Keratinocyte (primary cell): Measurements from ENCODE around the gene ZBP1. TPM values are rescaled to one million over a fixed set of nuclear protein-coding genes. Genes with fewer than 3 reads are reported as not detected.

Source experiments
- DNase-seq: peaks from one replicate; pipeline ENCODE4 v3.0.0-alpha.2; 2011; ENCODE audit warnings: low read depth, missing footprints, low spot score
- FAIRE-seq: peaks from 2 replicates; lab custom pipeline; 2011; peaks lifted over from hg19 to GRCh38; lab: Jason Lieb, UNC
- H2AFZ ChIP-seq: 2 replicates; pipeline ENCODE4 v1.6.0; 2012; ENCODE audit warnings: low read length, control low read depth, inconsistent platforms; ENCODE audit not compliant: control insufficient read depth
- H3K27ac ChIP-seq: 2 replicates; pipeline ENCODE4 v1.5.1; 2011; ENCODE audit warnings: low read length; ENCODE audit not compliant: control insufficient read depth, insufficient read depth
- H3K27me3 ChIP-seq: 3 replicates; pipeline ENCODE4 v1.6.0; 2011; ENCODE audit warnings: low read length; ENCODE audit not compliant: control insufficient read depth, insufficient read depth; ENCODE audit errors: extremely low read depth
- H3K36me3 ChIP-seq, 2 experiments: 2 replicates in 1 of 2; 3 replicates in 1 of 2; pipeline ENCODE4 v1.5.1; 2011; ENCODE audit warnings: low read length in 2 of 2, mild to moderate bottlenecking in 1 of 2; ENCODE audit not compliant: control insufficient read depth in 2 of 2, insufficient read depth in 2 of 2; ENCODE audit errors: extremely low read depth in 1 of 2
- H3K4me1 ChIP-seq: 3 replicates; pipeline ENCODE4 v1.5.1; 2011; ENCODE audit warnings: low read length; ENCODE audit not compliant: control insufficient read depth, insufficient read depth; ENCODE audit errors: extremely low read depth
- H3K4me2 ChIP-seq: 3 replicates; pipeline ENCODE4 v1.6.0; 2011; ENCODE audit warnings: low read depth, low read length; ENCODE audit not compliant: control insufficient read depth, insufficient read depth; ENCODE audit errors: extremely low read depth
- H3K4me3 ChIP-seq, 3 experiments: fragments of 200-600 bp in 1 of 3; sonication (generic) in 1 of 3; 2 replicates in 2 of 3; 3 replicates in 1 of 3; pipeline ENCODE4 v1.5.1; 2011 to 2016; ENCODE audit warnings: low read length in 3 of 3, mild to moderate bottlenecking in 3 of 3, control low read depth in 2 of 3, inconsistent platforms in 1 of 3, low read depth in 1 of 3, mixed read lengths in 1 of 3, mixed run types in 1 of 3, moderate library complexity in 1 of 3; ENCODE audit not compliant: control insufficient read depth in 2 of 3, insufficient read depth in 2 of 3; ENCODE audit errors: extremely low read depth in 1 of 3
- H3K79me2 ChIP-seq: 2 replicates; pipeline ENCODE4 v1.6.0; 2012; ENCODE audit warnings: low read length; ENCODE audit not compliant: control insufficient read depth, insufficient read depth
- H3K9ac ChIP-seq: 3 replicates; pipeline ENCODE4 v1.6.0; 2011; ENCODE audit warnings: low read length; ENCODE audit not compliant: control insufficient read depth, insufficient read depth; ENCODE audit errors: extremely low read depth
- H3K9me1 ChIP-seq: 3 replicates; pipeline ENCODE4 v1.6.0; 2011; ENCODE audit warnings: low read length; ENCODE audit not compliant: control insufficient read depth, insufficient read depth; ENCODE audit errors: extremely low read depth
- H3K9me3 ChIP-seq: 2 replicates; pipeline ENCODE4 v1.5.1; 2012; ENCODE audit warnings: low read depth, low read length; ENCODE audit not compliant: control insufficient read depth
- H4K20me1 ChIP-seq: 3 replicates; pipeline ENCODE4 v1.6.0; 2011; ENCODE audit warnings: low read length; ENCODE audit not compliant: control insufficient read depth, insufficient read depth; ENCODE audit errors: extremely low read depth
- EZH2 ChIP-seq: IDR thresholded peaks from one replicate; pipeline ENCODE4 v1.6.1; 2012; ENCODE audit warnings: inconsistent platforms, mild to moderate bottlenecking, low read length, moderate library complexity
- dilution Hi-C: fragments of 300-500 bp; cut with MboI; formaldehyde crosslinking; loops from one replicate; pipeline ENCODE4 v1.7.0; 2020; ENCODE audit warnings: low sequenced_read_pairs; ENCODE audit not compliant: extremely low pct_ligation_motif_present
- polyA plus RNA-seq, 5 experiments: library from polyadenylated mRNA; depleted of rRNA in 3 of 5; stranded (reverse) in 3 of 5; stranded (forward) in 1 of 5; unstranded in 1 of 5; fragments of >200 nt; gene quantifications; 1 replicate in 1 of 5; 2 replicates in 3 of 5; 3 replicates in 1 of 5; pipeline versions ENCODE4 v1.2.1 to v1.2.3, GENCODE V29; 2011 to 2012; ENCODE audit warnings: missing spikeins in 2 of 5, low read depth in 1 of 5, low replicate concordance in 1 of 5
- TF ChIP-seq, protein P1 (sequence below), 3 experiments: IDR thresholded peaks in 1 of 3; conservative IDR thresholded peaks in 1 of 3; optimal IDR thresholded peaks in 1 of 3; 2 replicates in 2 of 3; 3 replicates in 1 of 3; pipeline versions ENCODE3 to v1.5.1; 2011; ENCODE audit warnings: low read length in 3 of 3, mild to moderate bottlenecking in 3 of 3, moderate library complexity in 2 of 3, control low read depth in 1 of 3, inconsistent platforms in 1 of 3; ENCODE audit not compliant: insufficient read depth in 2 of 3; ENCODE audit errors: extremely low read depth in 1 of 3

ZBP1 gene
- polyA plus RNA-seq, 1 donor (not counting 4 experiments of a cell fraction or from before 2014, with no cell fraction given) = 0.08 TPM

DNA sequence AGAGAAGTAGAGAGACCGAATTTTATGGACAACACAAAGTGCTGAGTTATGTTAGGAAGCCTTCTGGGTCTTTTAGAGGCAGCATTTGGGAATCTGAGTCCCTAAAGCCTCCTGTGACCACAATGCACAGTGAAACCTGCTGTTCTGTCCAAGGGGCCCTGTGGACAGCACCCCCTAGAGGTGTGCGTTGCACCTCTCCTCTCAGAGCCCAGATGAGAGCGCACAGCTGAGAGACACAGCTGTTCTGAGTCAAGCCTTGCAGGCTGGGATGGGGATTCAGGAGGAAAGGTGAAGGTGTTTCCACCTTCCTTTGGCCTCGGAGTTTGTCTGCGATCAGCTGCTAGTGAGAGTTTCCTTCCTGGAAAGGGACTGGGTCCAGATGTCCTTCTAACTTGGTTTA is 46.3 kb downstream of the ZBP1 start:
- no peaks in the 10 kb centered on the region for H3K9me3 ChIP-seq
- no peak overlapping the region for H3K9ac ChIP-seq
- H3K9me1 ChIP-seq = no peaks in the 10 kb centered on the region
- no peak for FAIRE-seq
- H4K20me1 ChIP-seq = peaks cover 2% of the 10 kb centered on the region
- H3K27ac ChIP-seq = no peak overlapping the region
- no peak for TF ChIP-seq EZH2
- TF ChIP-seq, protein P1, sequence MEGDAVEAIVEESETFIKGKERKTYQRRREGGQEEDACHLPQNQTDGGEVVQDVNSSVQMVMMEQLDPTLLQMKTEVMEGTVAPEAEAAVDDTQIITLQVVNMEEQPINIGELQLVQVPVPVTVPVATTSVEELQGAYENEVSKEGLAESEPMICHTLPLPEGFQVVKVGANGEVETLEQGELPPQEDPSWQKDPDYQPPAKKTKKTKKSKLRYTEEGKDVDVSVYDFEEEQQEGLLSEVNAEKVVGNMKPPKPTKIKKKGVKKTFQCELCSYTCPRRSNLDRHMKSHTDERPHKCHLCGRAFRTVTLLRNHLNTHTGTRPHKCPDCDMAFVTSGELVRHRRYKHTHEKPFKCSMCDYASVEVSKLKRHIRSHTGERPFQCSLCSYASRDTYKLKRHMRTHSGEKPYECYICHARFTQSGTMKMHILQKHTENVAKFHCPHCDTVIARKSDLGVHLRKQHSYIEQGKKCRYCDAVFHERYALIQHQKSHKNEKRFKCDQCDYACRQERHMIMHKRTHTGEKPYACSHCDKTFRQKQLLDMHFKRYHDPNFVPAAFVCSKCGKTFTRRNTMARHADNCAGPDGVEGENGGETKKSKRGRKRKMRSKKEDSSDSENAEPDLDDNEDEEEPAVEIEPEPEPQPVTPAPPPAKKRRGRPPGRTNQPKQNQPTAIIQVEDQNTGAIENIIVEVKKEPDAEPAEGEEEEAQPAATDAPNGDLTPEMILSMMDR (optimal IDR thresholded peaks at IDR 0.05 in 1 of 3, IDR thresholded peaks at IDR 0.05 in 1 of 3, conservative IDR thresholded peaks at IDR 0.05 in 1 of 3; ENCODE audit: extremely low read depth in 1 of 3, insufficient read depth in 2 of 3, low read length in 3 of 3) = peak in 2 of 3 experiments; percentile 10 to 31
- no peak for DNase-seq
- H3K4me2 ChIP-seq = no peak overlapping the region
- no peak overlapping the region for H2AFZ ChIP-seq
- no peaks in the 10 kb centered on the region for H3K36me3 ChIP-seq
- H3K79me2 ChIP-seq = no peaks in the 10 kb centered on the region
- no peak overlapping the region for H3K4me3 ChIP-seq
- dilution Hi-C loops = no loop called here
- H3K27me3 ChIP-seq = peaks cover 47% of the 10 kb centered on the region
- H3K4me1 ChIP-seq = no peaks in the 10 kb centered on the region

DNA sequence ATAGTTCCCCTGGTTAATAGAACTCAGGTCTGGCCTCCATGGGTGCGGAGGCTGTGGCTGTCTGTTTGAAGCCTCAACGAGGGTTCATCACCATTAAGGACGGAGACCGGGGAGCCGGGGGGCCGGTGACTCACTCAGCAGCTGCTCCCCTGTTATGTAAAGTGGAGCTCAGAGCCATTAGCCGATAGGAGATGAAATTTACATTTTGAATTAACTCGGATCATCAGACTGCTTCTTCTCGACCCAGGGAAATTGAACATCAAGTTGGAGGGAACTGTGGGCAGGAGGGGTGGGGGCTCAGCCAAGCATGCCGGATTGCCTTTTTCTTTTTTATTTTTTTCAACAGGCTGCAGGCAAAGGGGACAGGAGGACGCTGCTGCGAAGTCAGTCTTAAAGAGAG is 47.0 kb downstream of the ZBP1 start:
- H3K9me3 ChIP-seq = no peaks in the 10 kb centered on the region
- no peak overlapping the region for H3K27ac ChIP-seq
- peaks cover 47% of the 10 kb centered on the region for H3K27me3 ChIP-seq
- H3K4me1 ChIP-seq = no peaks in the 10 kb centered on the region
- H3K4me3 ChIP-seq = no peak overlapping the region
- DNase-seq (no peak), FAIRE-seq (no peak)
- dilution Hi-C loops = no loop called here
- H3K9ac ChIP-seq = no peak overlapping the region
- H2AFZ ChIP-seq = no peak overlapping the region
- no peaks in the 10 kb centered on the region for H3K9me1 ChIP-seq
- peaks cover under 1% of the 10 kb centered on the region for H4K20me1 ChIP-seq
- no peaks in the 10 kb centered on the region for H3K36me3 ChIP-seq
- H3K79me2 ChIP-seq = no peaks in the 10 kb centered on the region
- TF ChIP-seq EZH2 = no peak
- TF ChIP-seq, protein P1 (optimal IDR thresholded peaks at IDR 0.05 in 1 of 3, IDR thresholded peaks at IDR 0.05 in 1 of 3, conservative IDR thresholded peaks at IDR 0.05 in 1 of 3; ENCODE audit: extremely low read depth in 1 of 3, insufficient read depth in 2 of 3, low read length in 3 of 3) = no peak
- H3K4me2 ChIP-seq = no peak overlapping the region
